Thyroid gland (tissue), 4 donors: Measurements from ENCODE around the gene TGOLN2.

Experiments
- CTCF ChIP-seq, 6 experiments: fragments of 200-600 bp in 3 of 6; fragments of 450-650 bp in 3 of 6; sonication (generic) in 3 of 6; IDR thresholded peaks; one replicate each; pipeline ENCODE4 v1.5.1; 2016 to 2019; ENCODE audit warnings: antibody characterized with exemption in 6 of 6, mild to moderate bottlenecking in 2 of 6, inconsistent platforms in 1 of 6, moderate library complexity in 1 of 6
- POLR2A ChIP-seq, 2 donors: fragments of 450-650 bp; IDR thresholded peaks; one replicate each; pipeline ENCODE4 v1.6.1; 2017; ENCODE audit warnings: antibody characterized with exemption in 2 of 2, mild to moderate bottlenecking in 2 of 2, moderate library complexity in 1 of 2

GRCh38 chr2:85327822-85328617, at the start of gene TGOLN2:
- peak in 2 of 6 experiments; percentile 13 to 22 for TF ChIP-seq CTCF (IDR thresholded peaks at IDR 0.05)
- peak; percentile 84 to 96 for TF ChIP-seq POLR2A (IDR thresholded peaks at IDR 0.05)
